ENCODE measurements around the gene SPINT3. TPM values are rescaled to one million over a fixed set of nuclear protein-coding genes. Genes with fewer than 3 reads are reported as not detected.

The SPINT3 gene
- total RNA-seq, 3 donors from 2014 or later (not counting 1 experiment from before 2014, with no cell fraction given): not detected

- no peaks in the 10 kb centered on the region for H3K36me3 Mint-ChIP-seq
- no peaks in the 10 kb centered on the region for H3K4me1 ChIP-seq (ENCODE audit: control insufficient read depth, insufficient read depth, low read length)
- no peaks in the 10 kb centered on the region for H3K9me3 ChIP-seq (ENCODE audit: control insufficient read depth, insufficient read depth, low read length)
- DNase-seq: no peak
- TF ChIP-seq CTCF (IDR thresholded peaks at IDR 0.05): no peak
- no peaks in the 10 kb centered on the region for H3K36me3 ChIP-seq (ENCODE audit: control insufficient read depth, insufficient read depth, low read length)
- WGBS (ENCODE audit: insufficient coverage): 77% methylated on average over 6 of the region's 7 CpGs
- H3K27me3 Mint-ChIP-seq (ENCODE audit: low read depth in 2 of 2): peaks cover 9 to 16% of the 10 kb centered on the region in 2 donors
- H3K27ac ChIP-seq (ENCODE audit: low read length): no peak overlapping the region
- ATAC-seq: no peak
- H3K4me1 Mint-ChIP-seq: no peaks in the 10 kb centered on the region
- H3K4me3 ChIP-seq (ENCODE audit: low read length): no peak overlapping the region
- intact Hi-C loops (cut with micrococcal nuclease): no loop called here
- no peaks in the 10 kb centered on the region for H3K27me3 ChIP-seq (ENCODE audit: control insufficient read depth, insufficient read depth, low read length)
- no peaks in the 10 kb centered on the region for H3K9me3 Mint-ChIP-seq
- no peak overlapping the region for H3K4me3 Mint-ChIP-seq
- H3K27ac Mint-ChIP-seq: no peak overlapping the region
Measured at GRCh38 chr20:45538209-45538799, 22.9 kb upstream of the SPINT3 start.

- H3K27ac Mint-ChIP-seq: no peak overlapping the region
- no peak for TF ChIP-seq CTCF (IDR thresholded peaks at IDR 0.05)
- DNase-seq (no peak), ATAC-seq (no peak)
- WGBS (ENCODE audit: insufficient coverage): 95% methylated on average over 2 of the region's 4 CpGs
- H3K4me3 ChIP-seq (ENCODE audit: low read length): no peak overlapping the region
- no peak overlapping the region for H3K4me3 Mint-ChIP-seq
- peaks cover 9% of the 10 kb centered on the region for H3K27me3 ChIP-seq (ENCODE audit: control insufficient read depth, insufficient read depth, low read length)
- no peaks in the 10 kb centered on the region for H3K36me3 ChIP-seq (ENCODE audit: control insufficient read depth, insufficient read depth, low read length)
- H3K4me1 ChIP-seq (ENCODE audit: control insufficient read depth, insufficient read depth, low read length): no peaks in the 10 kb centered on the region
- peaks cover 25 to 51% of the 10 kb centered on the region in 2 donors for H3K27me3 Mint-ChIP-seq (ENCODE audit: low read depth in 2 of 2)
- no peak overlapping the region for H3K27ac ChIP-seq (ENCODE audit: low read length)
- no peaks in the 10 kb centered on the region for H3K4me1 Mint-ChIP-seq
- no peaks in the 10 kb centered on the region for H3K36me3 Mint-ChIP-seq
- no peaks in the 10 kb centered on the region for H3K9me3 ChIP-seq (ENCODE audit: control insufficient read depth, insufficient read depth, low read length)
- intact Hi-C loops (cut with micrococcal nuclease): no loop called here
- H3K9me3 Mint-ChIP-seq: no peaks in the 10 kb centered on the region
Measured at GRCh38 chr20:45527294-45527693, 11.9 kb upstream of the SPINT3 start.

- H3K27me3 ChIP-seq (ENCODE audit: control insufficient read depth, insufficient read depth, low read length): peaks cover 7% of the 10 kb centered on the region
- no peaks in the 10 kb centered on the region for H3K4me1 ChIP-seq (ENCODE audit: control insufficient read depth, insufficient read depth, low read length)
- Mint-ChIP-seq H3K4me3 (no peak overlapping the region), H3K36me3 (no peaks in the 10 kb centered on the region), H3K4me1 (no peaks in the 10 kb centered on the region), H3K27me3 (ENCODE audit: low read depth in 2 of 2) (peaks cover 18 to 42% of the 10 kb centered on the region in 2 donors), H3K9me3 (no peaks in the 10 kb centered on the region), H3K27ac (no peak overlapping the region)
- H3K4me3 ChIP-seq (ENCODE audit: low read length): no peak overlapping the region
- 100% methylated on average over 1 of the region's 1 CpG for WGBS (ENCODE audit: insufficient coverage)
- DNase-seq (no peak), ATAC-seq (no peak)
- H3K36me3 ChIP-seq (ENCODE audit: control insufficient read depth, insufficient read depth, low read length): no peaks in the 10 kb centered on the region
- H3K9me3 ChIP-seq (ENCODE audit: control insufficient read depth, insufficient read depth, low read length): no peaks in the 10 kb centered on the region
- intact Hi-C loops (cut with micrococcal nuclease): no loop called here
- no peak for TF ChIP-seq CTCF (IDR thresholded peaks at IDR 0.05)
- no peak overlapping the region for H3K27ac ChIP-seq (ENCODE audit: low read length)
Measured at GRCh38 chr20:45523821-45524220, 8.4 kb upstream of the SPINT3 start.

GRCh38 chr20:45518282-45518681, 2.9 kb upstream of the SPINT3 start:
- ATAC-seq (no peak), DNase-seq (no peak)
- intact Hi-C loops (cut with micrococcal nuclease): no loop called here
- no peaks in the 10 kb centered on the region for H3K9me3 Mint-ChIP-seq
- Histone ChIP-seq H3K4me3 (ENCODE audit: low read length) (no peak overlapping the region), H3K9me3 (ENCODE audit: control insufficient read depth, insufficient read depth, low read length) (no peaks in the 10 kb centered on the region), H3K27ac (ENCODE audit: low read length) (no peak overlapping the region), H3K36me3 (ENCODE audit: control insufficient read depth, insufficient read depth, low read length) (no peaks in the 10 kb centered on the region), H3K4me1 (ENCODE audit: control insufficient read depth, insufficient read depth, low read length) (no peaks in the 10 kb centered on the region), H3K27me3 (ENCODE audit: control insufficient read depth, insufficient read depth, low read length) (peaks cover 3% of the 10 kb centered on the region)
- H3K27me3 Mint-ChIP-seq (ENCODE audit: low read depth in 2 of 2): peaks cover 18 to 29% of the 10 kb centered on the region in 2 donors
- WGBS (ENCODE audit: insufficient coverage): 67% methylated on average over 1 of the region's 2 CpGs
- no peaks in the 10 kb centered on the region for H3K4me1 Mint-ChIP-seq
- no peaks in the 10 kb centered on the region for H3K36me3 Mint-ChIP-seq
- H3K27ac Mint-ChIP-seq: no peak overlapping the region
- TF ChIP-seq CTCF (IDR thresholded peaks at IDR 0.05): no peak
- H3K4me3 Mint-ChIP-seq: no peak overlapping the region
